Liver (tissue), 9 donors: ENCODE results near the gene CCDC178. TPM values are rescaled to one million over a fixed set of nuclear protein-coding genes. Genes with fewer than 3 reads are reported as not detected.

Experiments
- DNase-seq: peaks from one replicate; pipeline ENCODE4 v3.0.0-alpha.2; 2017; ENCODE audit warnings: low spot score
- H3K27ac ChIP-seq, 2 donors: one replicate each; pipeline ENCODE4 v1.7.0; 2013; ENCODE audit warnings: inconsistent platforms in 2 of 2, low read length in 2 of 2, control low read depth in 1 of 2, low read depth in 1 of 2, mild to moderate bottlenecking in 1 of 2
- H3K27me3 ChIP-seq, 4 donors: one replicate each; pipeline versions ENCODE4 v1.6.1 to v1.7.0; 2013; ENCODE audit warnings: low read length in 3 of 4, inconsistent platforms in 1 of 4, mild to moderate bottlenecking in 1 of 4, moderate library complexity in 1 of 4; ENCODE audit not compliant: control insufficient read depth in 4 of 4, insufficient read depth in 4 of 4
- H3K36me3 ChIP-seq, 4 donors: one replicate each; pipeline versions ENCODE4 v1.6.1 to v1.7.0; 2013; ENCODE audit warnings: low read length in 3 of 4, mild to moderate bottlenecking in 3 of 4, low read depth in 1 of 4, moderate library complexity in 1 of 4; ENCODE audit not compliant: control insufficient read depth in 4 of 4, insufficient read depth in 3 of 4
- H3K4me1 ChIP-seq, 4 donors: one replicate each; pipeline versions ENCODE4 v1.6.1 to v1.7.0; 2013; ENCODE audit warnings: low read length in 3 of 4, mild to moderate bottlenecking in 3 of 4, moderate library complexity in 1 of 4; ENCODE audit not compliant: control insufficient read depth in 4 of 4, insufficient read depth in 4 of 4
- H3K4me3 ChIP-seq, 3 donors: one replicate each; pipeline versions ENCODE4 v1.6.1 to v1.7.0; 2013; ENCODE audit warnings: low read length in 3 of 3, control low read depth in 1 of 3, low read depth in 1 of 3, mild to moderate bottlenecking in 1 of 3
- H3K9ac ChIP-seq, 2 donors: one replicate each; pipeline ENCODE4 v1.7.0; 2013; ENCODE audit warnings: low read length in 2 of 2, mild to moderate bottlenecking in 2 of 2, moderate library complexity in 2 of 2, control low read depth in 1 of 2, low read depth in 1 of 2
- H3K9me3 ChIP-seq, 4 donors: one replicate each; pipeline versions ENCODE4 v1.6.1 to v1.7.0; 2013; ENCODE audit warnings: low read length in 3 of 4; ENCODE audit not compliant: control insufficient read depth in 4 of 4
- ATF3 ChIP-seq: IDR thresholded peaks from 2 replicates; pipeline ENCODE4 v1.6.1; 2016; ENCODE audit warnings: antibody characterized with exemption
- EGR1 ChIP-seq, 2 donors: IDR thresholded peaks; 2 replicates each; pipeline ENCODE4 v1.6.1; 2016 to 2018; ENCODE audit warnings: antibody characterized with exemption in 2 of 2, low read depth in 2 of 2
- FOXA1 ChIP-seq: IDR thresholded peaks from 2 replicates; pipeline ENCODE4 v1.6.1; 2016; ENCODE audit warnings: antibody characterized with exemption
- FOXA2 ChIP-seq: IDR thresholded peaks from 2 replicates; pipeline ENCODE4 v1.6.1; 2016; ENCODE audit warnings: antibody characterized with exemption
- GABPA ChIP-seq, 2 donors: IDR thresholded peaks in 1 of 2; conservative IDR thresholded peaks in 1 of 2; 2 replicates each; pipeline ENCODE4 v1.6.1; 2016; ENCODE audit warnings: antibody characterized with exemption in 2 of 2, mild to moderate bottlenecking in 1 of 2, moderate library complexity in 1 of 2
- HNF4G ChIP-seq: IDR thresholded peaks from 2 replicates; pipeline ENCODE4 v1.6.1; 2016; ENCODE audit warnings: antibody characterized with exemption
- JUND ChIP-seq, 2 donors: IDR thresholded peaks; 2 replicates each; pipeline ENCODE4 v1.6.1; 2016; ENCODE audit warnings: antibody characterized with exemption in 2 of 2
- NR2F2 ChIP-seq: IDR thresholded peaks from 2 replicates; pipeline ENCODE4 v1.6.1; 2016; ENCODE audit warnings: antibody characterized with exemption
- RAD21 ChIP-seq, 2 donors: IDR thresholded peaks; 2 replicates each; pipeline ENCODE4 v1.6.1; 2016; ENCODE audit warnings: antibody characterized with exemption in 2 of 2, mild to moderate bottlenecking in 2 of 2
- RXRA ChIP-seq, 2 donors: IDR thresholded peaks; 2 replicates each; pipeline ENCODE4 v1.6.1; 2017 to 2018; ENCODE audit warnings: antibody characterized with exemption in 2 of 2, mild to moderate bottlenecking in 1 of 2
- SP1 ChIP-seq: IDR thresholded peaks from 2 replicates; pipeline ENCODE4 v1.6.1; 2018; ENCODE audit warnings: antibody characterized with exemption, mild to moderate bottlenecking
- YY1 ChIP-seq: IDR thresholded peaks from 2 replicates; pipeline ENCODE4 v1.6.1; 2016; ENCODE audit warnings: antibody characterized with exemption, mild to moderate bottlenecking
- WGBS: extraction: QIAGEN DNeasy Blood & Tissue Kit; methylation state at CpG from one replicate; pipeline ENCODE4 v1.1.7; 2013; 5-methylcytosine and 5-hydroxymethylcytosine counted together
- polyA plus RNA-seq, 2 donors: library from polyadenylated mRNA; stranded (reverse) in 1 of 2; unstranded in 1 of 2; fragments of 200-250 nt in 1 of 2; fragments of >200 nt in 1 of 2; fragmentation: Nextera tagmentation in 1 of 2; extraction: Ambion mirVana in 1 of 2; gene quantifications; one replicate each; pipeline versions ENCODE4 v1.2.1 to v1.2.3, GENCODE V29; 2013 to 2015
- total RNA-seq, 2 donors: library from RNA; depleted of rRNA; stranded (reverse); fragments of >200 nt; gene quantifications; one replicate each; pipeline ENCODE4 v1.2.3, GENCODE V29; 2014
- TF ChIP-seq, protein P1 (sequence below): fragments of 150-350 bp; IDR thresholded peaks from 2 replicates; pipeline ENCODE4 v1.5.1; 2017; ENCODE audit warnings: improper control_type of control experiment, low read depth, low read length; ENCODE audit not compliant: missing input control
- TF ChIP-seq, protein P2 (sequence below): IDR thresholded peaks from 2 replicates; pipeline ENCODE4 v1.6.1; 2016; ENCODE audit warnings: antibody characterized with exemption
- TF ChIP-seq, protein P3 (sequence below): IDR thresholded peaks from 2 replicates; pipeline ENCODE4 v1.6.1; 2016; ENCODE audit warnings: antibody characterized with exemption, mild to moderate bottlenecking
- TF ChIP-seq, protein P4 (sequence below): IDR thresholded peaks from 2 replicates; pipeline ENCODE4 v1.6.1; 2016; ENCODE audit warnings: antibody characterized with exemption
- donor health status: healthy.
- donor health status: healthy.
- donor health status: healthy.
- donor health status: healthy.
- donor health status: healthy.

Gene CCDC178
- total and polyA plus RNA-seq, 4 donors, result not detected

DNA sequence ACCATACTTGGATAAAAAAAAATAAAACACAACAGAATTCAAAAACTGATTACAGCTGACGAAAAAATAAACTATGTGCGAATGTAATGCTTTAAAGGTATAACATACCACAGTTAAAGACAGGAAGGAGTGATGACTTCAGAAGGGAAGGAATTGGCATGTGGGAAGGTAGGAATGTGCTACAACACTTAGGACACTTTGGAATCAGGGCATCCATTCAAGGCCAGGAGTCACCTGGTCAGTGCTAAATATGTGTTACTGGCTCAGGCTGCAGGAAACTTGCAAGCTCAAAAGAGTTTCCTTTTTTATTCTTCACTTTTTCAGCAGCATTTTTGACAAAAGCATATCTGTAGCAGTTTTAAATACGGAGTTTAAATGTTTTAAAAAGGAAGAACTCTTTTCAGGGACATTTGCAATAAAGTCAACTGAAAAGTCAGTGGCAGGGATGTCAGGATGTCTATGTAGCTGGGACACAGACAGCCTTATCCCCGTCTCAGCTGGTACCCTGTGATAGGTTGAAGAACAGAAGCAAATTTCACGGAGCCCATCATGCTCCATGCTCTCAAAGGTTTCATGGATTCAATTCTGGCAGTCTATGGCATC, 529.7 kb downstream of the CCDC178 start:
- Histone ChIP-seq H3K4me3 (no peak overlapping the region), H3K27ac (no peak overlapping the region), H3K36me3 (no peaks in the 10 kb centered on the region), H3K4me1 (no peaks in the 10 kb centered on the region), H3K27me3 (no peaks in the 10 kb centered on the region), H3K9ac (no peak overlapping the region), H3K9me3 (no peaks in the 10 kb centered on the region)
- TF ChIP-seq, protein P1, sequence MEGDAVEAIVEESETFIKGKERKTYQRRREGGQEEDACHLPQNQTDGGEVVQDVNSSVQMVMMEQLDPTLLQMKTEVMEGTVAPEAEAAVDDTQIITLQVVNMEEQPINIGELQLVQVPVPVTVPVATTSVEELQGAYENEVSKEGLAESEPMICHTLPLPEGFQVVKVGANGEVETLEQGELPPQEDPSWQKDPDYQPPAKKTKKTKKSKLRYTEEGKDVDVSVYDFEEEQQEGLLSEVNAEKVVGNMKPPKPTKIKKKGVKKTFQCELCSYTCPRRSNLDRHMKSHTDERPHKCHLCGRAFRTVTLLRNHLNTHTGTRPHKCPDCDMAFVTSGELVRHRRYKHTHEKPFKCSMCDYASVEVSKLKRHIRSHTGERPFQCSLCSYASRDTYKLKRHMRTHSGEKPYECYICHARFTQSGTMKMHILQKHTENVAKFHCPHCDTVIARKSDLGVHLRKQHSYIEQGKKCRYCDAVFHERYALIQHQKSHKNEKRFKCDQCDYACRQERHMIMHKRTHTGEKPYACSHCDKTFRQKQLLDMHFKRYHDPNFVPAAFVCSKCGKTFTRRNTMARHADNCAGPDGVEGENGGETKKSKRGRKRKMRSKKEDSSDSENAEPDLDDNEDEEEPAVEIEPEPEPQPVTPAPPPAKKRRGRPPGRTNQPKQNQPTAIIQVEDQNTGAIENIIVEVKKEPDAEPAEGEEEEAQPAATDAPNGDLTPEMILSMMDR, result no peak
- no peak for TF ChIP-seq NR2F2
- TF ChIP-seq, protein P2, sequence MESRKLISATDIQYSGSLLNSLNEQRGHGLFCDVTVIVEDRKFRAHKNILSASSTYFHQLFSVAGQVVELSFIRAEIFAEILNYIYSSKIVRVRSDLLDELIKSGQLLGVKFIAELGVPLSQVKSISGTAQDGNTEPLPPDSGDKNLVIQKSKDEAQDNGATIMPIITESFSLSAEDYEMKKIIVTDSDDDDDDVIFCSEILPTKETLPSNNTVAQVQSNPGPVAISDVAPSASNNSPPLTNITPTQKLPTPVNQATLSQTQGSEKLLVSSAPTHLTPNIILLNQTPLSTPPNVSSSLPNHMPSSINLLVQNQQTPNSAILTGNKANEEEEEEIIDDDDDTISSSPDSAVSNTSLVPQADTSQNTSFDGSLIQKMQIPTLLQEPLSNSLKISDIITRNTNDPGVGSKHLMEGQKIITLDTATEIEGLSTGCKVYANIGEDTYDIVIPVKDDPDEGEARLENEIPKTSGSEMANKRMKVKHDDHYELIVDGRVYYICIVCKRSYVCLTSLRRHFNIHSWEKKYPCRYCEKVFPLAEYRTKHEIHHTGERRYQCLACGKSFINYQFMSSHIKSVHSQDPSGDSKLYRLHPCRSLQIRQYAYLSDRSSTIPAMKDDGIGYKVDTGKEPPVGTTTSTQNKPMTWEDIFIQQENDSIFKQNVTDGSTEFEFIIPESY, result no peak
- TF ChIP-seq, protein P3, sequence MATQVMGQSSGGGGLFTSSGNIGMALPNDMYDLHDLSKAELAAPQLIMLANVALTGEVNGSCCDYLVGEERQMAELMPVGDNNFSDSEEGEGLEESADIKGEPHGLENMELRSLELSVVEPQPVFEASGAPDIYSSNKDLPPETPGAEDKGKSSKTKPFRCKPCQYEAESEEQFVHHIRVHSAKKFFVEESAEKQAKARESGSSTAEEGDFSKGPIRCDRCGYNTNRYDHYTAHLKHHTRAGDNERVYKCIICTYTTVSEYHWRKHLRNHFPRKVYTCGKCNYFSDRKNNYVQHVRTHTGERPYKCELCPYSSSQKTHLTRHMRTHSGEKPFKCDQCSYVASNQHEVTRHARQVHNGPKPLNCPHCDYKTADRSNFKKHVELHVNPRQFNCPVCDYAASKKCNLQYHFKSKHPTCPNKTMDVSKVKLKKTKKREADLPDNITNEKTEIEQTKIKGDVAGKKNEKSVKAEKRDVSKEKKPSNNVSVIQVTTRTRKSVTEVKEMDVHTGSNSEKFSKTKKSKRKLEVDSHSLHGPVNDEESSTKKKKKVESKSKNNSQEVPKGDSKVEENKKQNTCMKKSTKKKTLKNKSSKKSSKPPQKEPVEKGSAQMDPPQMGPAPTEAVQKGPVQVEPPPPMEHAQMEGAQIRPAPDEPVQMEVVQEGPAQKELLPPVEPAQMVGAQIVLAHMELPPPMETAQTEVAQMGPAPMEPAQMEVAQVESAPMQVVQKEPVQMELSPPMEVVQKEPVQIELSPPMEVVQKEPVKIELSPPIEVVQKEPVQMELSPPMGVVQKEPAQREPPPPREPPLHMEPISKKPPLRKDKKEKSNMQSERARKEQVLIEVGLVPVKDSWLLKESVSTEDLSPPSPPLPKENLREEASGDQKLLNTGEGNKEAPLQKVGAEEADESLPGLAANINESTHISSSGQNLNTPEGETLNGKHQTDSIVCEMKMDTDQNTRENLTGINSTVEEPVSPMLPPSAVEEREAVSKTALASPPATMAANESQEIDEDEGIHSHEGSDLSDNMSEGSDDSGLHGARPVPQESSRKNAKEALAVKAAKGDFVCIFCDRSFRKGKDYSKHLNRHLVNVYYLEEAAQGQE, result no peak
- no peak for TF ChIP-seq RAD21 (IDR thresholded peaks at IDR 0.05)
- TF ChIP-seq YY1, result no peak
- no peak for TF ChIP-seq JUND (IDR thresholded peaks at IDR 0.05)
- TF ChIP-seq ATF3, result no peak
- TF ChIP-seq HNF4G, result no peak
- TF ChIP-seq GABPA (IDR thresholded peaks at IDR 0.05 in 1 of 2, conservative IDR thresholded peaks at IDR 0.05 in 1 of 2), result no peak
- no peak for TF ChIP-seq SP1
- no peak for TF ChIP-seq RXRA (IDR thresholded peaks at IDR 0.05)
- TF ChIP-seq FOXA2, result no peak
- no peak for TF ChIP-seq EGR1 (IDR thresholded peaks at IDR 0.05; ENCODE audit: low read depth in 2 of 2)
- TF ChIP-seq, protein P4, sequence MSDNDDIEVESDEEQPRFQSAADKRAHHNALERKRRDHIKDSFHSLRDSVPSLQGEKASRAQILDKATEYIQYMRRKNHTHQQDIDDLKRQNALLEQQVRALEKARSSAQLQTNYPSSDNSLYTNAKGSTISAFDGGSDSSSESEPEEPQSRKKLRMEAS, result no peak
- no peak for TF ChIP-seq FOXA1
- 64% methylated on average over 5 of the region's 5 CpGs for WGBS
- DNase-seq, result no peak
